Measurements from ENCODE around the gene FAF1. TPM values are rescaled to one million over a fixed set of nuclear protein-coding genes. Genes with fewer than 3 reads are reported as not detected.

Gene FAF1
- total RNA-seq, 4 donors from 2014 or later: 36.9 to 77.6 (median 48.3) TPM

DNA sequence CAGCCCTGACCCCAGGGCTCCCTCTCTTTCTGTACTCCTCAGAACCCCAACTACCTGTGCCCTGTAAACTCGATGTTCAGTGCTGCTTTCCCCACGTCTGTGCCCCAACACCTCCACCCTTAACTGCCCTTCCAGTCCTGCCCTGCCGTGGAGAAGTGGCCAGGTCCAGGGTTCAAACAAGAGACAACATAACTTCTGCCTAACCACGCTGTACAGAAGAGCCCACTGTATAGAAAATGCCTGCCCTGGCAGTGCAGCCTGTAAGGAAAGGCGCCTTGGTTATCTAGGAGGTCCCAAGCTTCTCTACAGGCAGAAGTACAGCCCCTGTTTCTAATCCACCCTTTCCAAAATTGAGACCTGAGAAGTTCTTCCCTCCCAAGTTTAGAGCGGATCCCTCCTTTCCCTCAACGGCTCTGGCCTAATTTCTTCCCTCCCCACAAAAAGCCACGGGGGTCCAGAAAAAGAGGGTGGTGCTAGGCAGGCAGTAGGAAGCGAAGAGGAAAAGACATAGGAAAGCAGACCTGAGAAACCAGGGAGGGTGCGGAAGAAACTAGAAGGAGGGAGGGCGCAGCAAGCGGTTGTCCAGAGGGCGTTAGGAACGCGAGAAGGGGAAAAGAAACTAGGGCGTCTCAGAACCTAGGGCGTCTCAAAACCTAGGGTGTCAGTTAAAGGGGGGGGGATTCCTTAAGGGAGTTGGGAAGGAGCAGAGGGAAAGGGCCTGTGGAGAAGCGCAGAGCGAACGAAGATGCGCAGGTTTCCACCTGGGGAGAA, 540.0 kb downstream of the FAF1 start:
- Histone ChIP-seq H3K4me1 (peaks cover 0 to 76% (median 18%) of the 10 kb centered on the region in 4 donors), H3K27me3 (peaks cover 0 to 85% of the 10 kb centered on the region in 2 donors), H3K9me3 (no peaks in the 10 kb centered on the region), H3K36me3 (no peaks in the 10 kb centered on the region), H3K4me3 (no peak overlapping the region), H3K27ac (no peak overlapping the region)
- TF ChIP-seq POLR2A (IDR thresholded peaks at IDR 0.05): no peak
- TF ChIP-seq, protein P1, sequence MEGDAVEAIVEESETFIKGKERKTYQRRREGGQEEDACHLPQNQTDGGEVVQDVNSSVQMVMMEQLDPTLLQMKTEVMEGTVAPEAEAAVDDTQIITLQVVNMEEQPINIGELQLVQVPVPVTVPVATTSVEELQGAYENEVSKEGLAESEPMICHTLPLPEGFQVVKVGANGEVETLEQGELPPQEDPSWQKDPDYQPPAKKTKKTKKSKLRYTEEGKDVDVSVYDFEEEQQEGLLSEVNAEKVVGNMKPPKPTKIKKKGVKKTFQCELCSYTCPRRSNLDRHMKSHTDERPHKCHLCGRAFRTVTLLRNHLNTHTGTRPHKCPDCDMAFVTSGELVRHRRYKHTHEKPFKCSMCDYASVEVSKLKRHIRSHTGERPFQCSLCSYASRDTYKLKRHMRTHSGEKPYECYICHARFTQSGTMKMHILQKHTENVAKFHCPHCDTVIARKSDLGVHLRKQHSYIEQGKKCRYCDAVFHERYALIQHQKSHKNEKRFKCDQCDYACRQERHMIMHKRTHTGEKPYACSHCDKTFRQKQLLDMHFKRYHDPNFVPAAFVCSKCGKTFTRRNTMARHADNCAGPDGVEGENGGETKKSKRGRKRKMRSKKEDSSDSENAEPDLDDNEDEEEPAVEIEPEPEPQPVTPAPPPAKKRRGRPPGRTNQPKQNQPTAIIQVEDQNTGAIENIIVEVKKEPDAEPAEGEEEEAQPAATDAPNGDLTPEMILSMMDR (IDR thresholded peaks at IDR 0.05): no peak
- no peak for DNase-seq

DNA sequence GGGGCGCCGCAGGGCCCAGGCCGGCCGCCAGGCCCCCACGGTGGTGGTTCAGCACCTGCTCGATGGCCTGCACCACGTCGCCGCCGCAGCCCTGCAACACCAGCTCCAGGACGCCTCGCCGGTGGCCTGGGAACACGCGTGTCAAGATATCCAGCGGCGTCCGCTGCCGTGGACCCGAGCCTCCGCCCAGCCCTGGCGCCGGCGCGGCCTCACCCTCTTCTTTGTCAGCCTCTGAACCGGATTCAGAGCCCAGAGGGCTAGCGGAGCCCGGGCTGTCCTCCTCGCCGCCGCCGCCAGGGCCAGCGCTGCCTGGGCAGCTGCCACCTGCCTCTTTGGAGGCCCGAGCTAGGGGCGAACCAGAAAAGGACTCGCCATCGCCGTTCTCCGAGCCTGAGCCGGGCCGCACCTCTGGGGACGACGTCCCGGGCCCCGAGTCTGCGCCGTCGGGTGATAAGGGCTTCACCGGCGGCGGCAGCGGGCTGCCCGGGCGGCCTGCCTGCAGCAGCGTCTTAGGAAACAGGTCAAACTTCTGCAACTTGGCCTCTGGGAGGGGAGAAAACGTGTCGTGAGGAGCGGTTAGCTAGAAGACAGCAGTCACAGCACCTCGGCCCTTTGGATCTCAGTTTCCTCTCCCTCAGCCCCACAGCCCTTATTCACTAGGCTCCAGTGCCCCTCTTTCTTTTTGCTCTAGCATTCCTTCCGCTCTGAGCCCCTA, 540.7 kb downstream of the FAF1 start:
- peaks cover 0 to 68% (median 16%) of the 10 kb centered on the region in 4 donors for H3K4me1 ChIP-seq
- TF ChIP-seq POLR2A (IDR thresholded peaks at IDR 0.05): no peak
- TF ChIP-seq, protein P1 (IDR thresholded peaks at IDR 0.05): no peak
- peak in 1 of 3 donors; percentile 54 for DNase-seq
- H3K36me3 ChIP-seq: no peaks in the 10 kb centered on the region
- H3K27me3 ChIP-seq: peaks cover 0 to 81% of the 10 kb centered on the region in 2 donors
- no peaks in the 10 kb centered on the region for H3K9me3 ChIP-seq
- H3K27ac ChIP-seq: no peak overlapping the region
- H3K4me3 ChIP-seq: peak overlapping the region in 2 of 4 donors; percentile 32 to 41

DNA sequence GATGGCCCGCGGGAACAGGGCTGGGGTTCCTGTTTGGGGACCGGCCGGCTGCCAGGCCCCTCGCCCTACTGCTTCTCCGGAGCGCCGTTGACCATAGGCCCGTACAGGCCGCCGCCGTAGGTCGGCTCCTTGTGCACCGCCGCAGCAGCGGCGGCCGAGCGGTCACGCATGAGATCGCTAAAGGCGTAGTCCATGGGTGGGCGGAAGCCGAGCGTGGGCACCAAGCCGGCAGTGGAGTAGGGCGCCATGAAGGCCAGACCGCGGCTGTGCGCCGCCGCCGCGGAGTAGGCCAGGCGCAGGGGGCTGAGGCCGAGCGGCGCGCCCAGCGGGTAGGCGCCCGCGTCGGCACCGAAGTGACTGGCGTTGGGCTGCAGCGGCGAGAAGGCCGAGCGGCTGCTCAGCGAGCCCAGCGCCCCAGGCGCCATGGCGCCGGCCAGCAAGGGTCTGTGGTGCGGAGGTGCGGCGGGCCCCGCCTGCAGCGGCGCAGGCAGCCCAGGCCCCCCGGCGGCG, 541.4 kb downstream of the FAF1 start:
- Histone ChIP-seq H3K4me1 (peaks cover 0 to 61% (median 14%) of the 10 kb centered on the region in 4 donors), H3K27me3 (peaks cover 0 to 76% of the 10 kb centered on the region in 2 donors), H3K27ac (no peak overlapping the region), H3K9me3 (no peaks in the 10 kb centered on the region), H3K36me3 (no peaks in the 10 kb centered on the region), H3K4me3 (peak overlapping the region in 2 of 4 donors; percentile 32 to 41)
- no peak for DNase-seq
- no peak for TF ChIP-seq POLR2A (IDR thresholded peaks at IDR 0.05)
- TF ChIP-seq, protein P1 (IDR thresholded peaks at IDR 0.05): no peak

DNA sequence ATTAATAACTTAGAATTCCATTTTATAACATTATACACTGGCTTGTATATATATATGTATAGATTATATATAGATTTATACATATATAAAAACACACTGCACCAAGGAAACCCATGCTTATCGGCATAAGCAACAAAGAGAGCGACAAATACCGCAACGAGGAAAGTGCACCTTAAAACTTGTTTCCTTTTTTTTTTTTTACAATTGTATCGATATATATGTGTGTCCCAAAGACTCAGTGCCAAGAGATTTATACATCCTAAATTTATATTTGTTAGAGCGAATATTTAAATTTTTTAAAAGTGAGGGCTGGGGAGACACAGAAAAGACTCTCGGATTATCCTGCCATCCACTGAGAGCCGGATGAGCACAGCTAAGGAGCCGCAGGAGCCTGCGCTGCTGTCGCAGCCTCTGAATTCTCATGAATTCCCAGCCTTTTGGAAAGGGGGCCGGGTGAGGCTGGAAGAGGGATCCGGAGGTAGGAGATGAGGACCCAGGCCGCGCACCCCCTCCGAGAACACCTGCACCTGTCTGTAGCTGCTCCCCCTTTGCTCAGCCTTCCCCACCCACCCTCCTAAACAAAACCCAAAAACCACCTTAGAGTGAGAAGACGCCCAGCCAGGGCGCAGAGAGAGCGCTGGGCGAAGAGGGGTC, 542.0 kb downstream of the FAF1 start:
- Histone ChIP-seq H3K4me3 (peak overlapping the region in 2 of 4 donors; percentile 32 to 41), H3K27me3 (peaks cover 0 to 70% of the 10 kb centered on the region in 2 donors), H3K27ac (no peak overlapping the region), H3K36me3 (no peaks in the 10 kb centered on the region), H3K4me1 (peaks cover 0 to 56% (median 9%) of the 10 kb centered on the region in 4 donors), H3K9me3 (peaks cover 0 to 2% (median under 1%) of the 10 kb centered on the region in 4 donors)
- no peak for DNase-seq
- TF ChIP-seq POLR2A (IDR thresholded peaks at IDR 0.05): no peak
- TF ChIP-seq, protein P1 (IDR thresholded peaks at IDR 0.05): no peak

DNA sequence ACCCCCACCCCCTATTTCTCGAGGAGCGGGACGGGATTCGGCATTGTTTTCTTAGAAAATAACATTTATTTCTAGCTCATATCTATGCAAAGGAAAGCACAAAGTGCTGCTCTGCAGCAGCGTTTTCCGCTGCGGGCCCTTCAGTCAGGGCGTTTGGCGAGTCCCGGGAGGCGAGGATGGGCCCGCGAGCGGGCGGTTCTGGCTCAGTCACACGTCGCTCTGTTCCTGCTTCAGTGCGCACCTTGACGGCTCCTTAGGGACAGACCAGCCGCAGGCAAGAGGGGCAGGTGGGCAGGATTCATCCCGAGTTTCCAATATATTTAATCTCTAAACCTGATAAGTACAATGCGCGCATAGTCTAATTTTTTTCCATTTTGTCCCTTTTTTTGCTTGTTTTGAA, 542.6 kb downstream of the FAF1 start:
- no peak overlapping the region for H3K4me3 ChIP-seq
- peaks cover 0 to 50% (median 7%) of the 10 kb centered on the region in 4 donors for H3K4me1 ChIP-seq

More for the DNA sequence above, 542.6 kb downstream of the FAF1 start:
- no peaks in the 10 kb centered on the region for H3K36me3 ChIP-seq
- no peak for DNase-seq
- peaks cover 0 to 64% of the 10 kb centered on the region in 2 donors for H3K27me3 ChIP-seq
- no peak overlapping the region for H3K27ac ChIP-seq
- no peak for TF ChIP-seq POLR2A (IDR thresholded peaks at IDR 0.05)
- TF ChIP-seq, protein P1 (IDR thresholded peaks at IDR 0.05): no peak
- peaks cover 0 to 6% (median 2%) of the 10 kb centered on the region in 4 donors for H3K9me3 ChIP-seq
